Parathyroid adenoma (tissue), 2 donors: ENCODE results near the gene TMEM208.

Experiments used
- H2AFZ ChIP-seq: fragments of 300-600 bp; sonication (generic); one replicate; pipeline ENCODE4 v1.7.0; 2017; ENCODE audit warnings: antibody characterized with exemption, mild to moderate bottlenecking
- H3K27ac ChIP-seq: fragments of 300-600 bp; sonication (generic); one replicate; pipeline ENCODE4 v1.7.0; 2017
- H3K27me3 ChIP-seq: fragments of 300-600 bp; sonication (generic); one replicate; pipeline ENCODE4 v1.7.0; 2017; ENCODE audit warnings: low read length; ENCODE audit not compliant: control insufficient read depth, insufficient read depth
- H3K36me3 ChIP-seq: fragments of 300-600 bp; sonication (generic); one replicate; pipeline ENCODE4 v1.7.0; 2017; ENCODE audit warnings: low read length; ENCODE audit not compliant: control insufficient read depth, insufficient read depth
- H3K4me1 ChIP-seq: fragments of 300-600 bp; sonication (generic); one replicate; pipeline ENCODE4 v1.7.0; 2017; ENCODE audit warnings: control low read depth
- H3K4me2 ChIP-seq: fragments of 300-600 bp; sonication (generic); one replicate; pipeline ENCODE4 v1.7.0; 2017; ENCODE audit warnings: low read length
- H3K4me3 ChIP-seq: fragments of 300-600 bp; sonication (generic); one replicate; pipeline ENCODE4 v1.7.0; 2017; ENCODE audit warnings: low read depth, low read length
- H3K79me2 ChIP-seq: fragments of 300-600 bp; sonication (generic); one replicate; pipeline ENCODE4 v1.7.0; 2017; ENCODE audit warnings: control low read depth
- H3K9ac ChIP-seq: fragments of 300-600 bp; sonication (generic); one replicate; pipeline ENCODE4 v1.7.0; 2017; ENCODE audit warnings: mild to moderate bottlenecking
- H3K9me3 ChIP-seq: fragments of 300-600 bp; sonication (generic); one replicate; pipeline ENCODE4 v1.7.0; 2017; ENCODE audit warnings: low read length; ENCODE audit not compliant: control insufficient read depth
- TF ChIP-seq, protein P1 (sequence below): fragments of 300-600 bp; sonication (generic); IDR thresholded peaks from one replicate; pipeline ENCODE4 v1.7.0; 2017; ENCODE audit warnings: antibody characterized with exemption, mild to moderate bottlenecking
- donor health status: primary hyperparathyroidism.

Gene TMEM208

DNA sequence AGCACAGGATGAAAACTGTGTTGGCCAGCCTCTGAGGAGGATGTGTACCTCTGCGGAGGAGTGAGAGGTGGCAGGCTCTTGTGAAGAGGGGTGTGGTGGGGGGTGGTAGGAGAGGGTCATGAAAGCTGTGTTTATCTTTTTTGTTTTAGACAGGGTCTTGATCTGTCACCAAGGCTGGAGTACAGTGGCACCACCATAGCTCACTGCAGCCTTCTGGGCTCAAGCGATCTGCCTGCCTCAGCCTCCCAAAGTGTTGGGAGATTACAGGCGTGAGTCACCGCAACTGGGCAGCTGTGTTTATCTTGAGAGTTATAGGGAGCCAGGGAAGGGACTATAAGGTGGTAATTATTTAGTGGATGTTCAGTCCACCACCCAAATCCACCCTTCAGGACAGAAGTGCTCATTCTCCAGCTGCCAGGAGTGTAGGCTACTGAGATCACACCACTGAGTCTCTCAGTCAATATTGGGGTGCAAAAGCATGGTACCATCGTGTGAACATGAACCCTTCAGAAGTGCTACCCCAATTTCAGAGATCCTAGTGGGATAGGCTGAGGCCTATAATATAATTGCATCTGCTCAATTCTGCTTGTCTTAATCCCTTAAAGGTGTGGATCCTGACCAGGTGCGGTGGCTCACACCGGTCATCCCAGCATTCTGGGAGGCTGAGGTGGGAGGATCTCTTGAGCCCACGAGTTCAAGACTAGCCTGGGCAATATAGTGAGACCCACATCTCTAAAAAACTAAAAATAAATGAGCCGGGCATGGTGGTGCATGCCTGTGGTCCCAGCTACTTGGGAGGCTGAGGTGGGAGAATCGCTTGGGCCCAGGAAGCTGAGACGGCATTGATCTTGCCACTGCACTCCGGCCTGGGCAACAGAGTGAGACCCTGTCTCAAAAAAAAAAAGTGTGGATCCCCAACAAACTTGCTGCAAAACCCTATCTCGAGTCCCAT lies 36.2 kb upstream of the TMEM208 start:
- H3K27me3 ChIP-seq: no peaks in the 10 kb centered on the region
- H3K27ac ChIP-seq: no peak overlapping the region
- no peak overlapping the region for H2AFZ ChIP-seq
- H3K4me1 ChIP-seq: peaks cover 13% of the 10 kb centered on the region
- no peaks in the 10 kb centered on the region for H3K9me3 ChIP-seq
- H3K4me2 ChIP-seq: no peak overlapping the region
- no peaks in the 10 kb centered on the region for H3K36me3 ChIP-seq
- no peak overlapping the region for H3K4me3 ChIP-seq
- no peak overlapping the region for H3K9ac ChIP-seq
- H3K79me2 ChIP-seq: peaks cover 10% of the 10 kb centered on the region
- TF ChIP-seq, protein P1, sequence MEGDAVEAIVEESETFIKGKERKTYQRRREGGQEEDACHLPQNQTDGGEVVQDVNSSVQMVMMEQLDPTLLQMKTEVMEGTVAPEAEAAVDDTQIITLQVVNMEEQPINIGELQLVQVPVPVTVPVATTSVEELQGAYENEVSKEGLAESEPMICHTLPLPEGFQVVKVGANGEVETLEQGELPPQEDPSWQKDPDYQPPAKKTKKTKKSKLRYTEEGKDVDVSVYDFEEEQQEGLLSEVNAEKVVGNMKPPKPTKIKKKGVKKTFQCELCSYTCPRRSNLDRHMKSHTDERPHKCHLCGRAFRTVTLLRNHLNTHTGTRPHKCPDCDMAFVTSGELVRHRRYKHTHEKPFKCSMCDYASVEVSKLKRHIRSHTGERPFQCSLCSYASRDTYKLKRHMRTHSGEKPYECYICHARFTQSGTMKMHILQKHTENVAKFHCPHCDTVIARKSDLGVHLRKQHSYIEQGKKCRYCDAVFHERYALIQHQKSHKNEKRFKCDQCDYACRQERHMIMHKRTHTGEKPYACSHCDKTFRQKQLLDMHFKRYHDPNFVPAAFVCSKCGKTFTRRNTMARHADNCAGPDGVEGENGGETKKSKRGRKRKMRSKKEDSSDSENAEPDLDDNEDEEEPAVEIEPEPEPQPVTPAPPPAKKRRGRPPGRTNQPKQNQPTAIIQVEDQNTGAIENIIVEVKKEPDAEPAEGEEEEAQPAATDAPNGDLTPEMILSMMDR: no peak

DNA sequence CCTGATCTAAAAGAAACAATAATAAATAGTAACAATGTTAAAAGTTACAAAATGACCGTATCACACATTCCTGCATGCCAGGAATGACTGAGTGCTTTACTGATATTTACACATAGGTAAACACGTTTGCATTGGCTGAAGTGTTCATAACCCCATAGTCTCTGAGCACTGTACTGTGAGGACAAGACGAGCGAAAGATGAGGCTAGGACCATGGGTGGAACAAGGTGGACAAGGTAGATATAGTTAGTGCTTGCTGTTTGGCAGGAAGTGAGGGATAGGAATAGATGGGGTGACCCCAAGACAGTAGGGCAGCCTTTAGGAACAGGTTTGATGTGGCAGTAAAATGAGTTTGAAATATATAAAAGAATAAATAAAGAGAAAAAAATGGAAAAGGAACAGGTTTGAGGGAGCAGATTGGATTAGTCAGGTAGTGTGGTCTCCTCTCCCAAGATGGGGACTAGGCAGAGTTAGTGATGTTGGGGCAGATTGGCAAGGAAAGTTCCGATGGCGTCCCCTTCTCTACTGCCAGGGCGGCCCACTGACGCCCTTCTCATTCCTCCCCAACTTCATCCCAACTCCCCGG lies 35.4 kb upstream of the TMEM208 start:
- H3K9me3 ChIP-seq: no peaks in the 10 kb centered on the region
- no peaks in the 10 kb centered on the region for H3K36me3 ChIP-seq
- H3K4me2 ChIP-seq: peak overlapping the region; percentile 28
- H3K4me1 ChIP-seq: peaks cover 11% of the 10 kb centered on the region
- H2AFZ ChIP-seq: peak overlapping the region; percentile 1
- H3K27me3 ChIP-seq: no peaks in the 10 kb centered on the region
- TF ChIP-seq, protein P1: no peak
- H3K27ac ChIP-seq: no peak overlapping the region
- H3K79me2 ChIP-seq: peaks cover 10% of the 10 kb centered on the region
- H3K4me3 ChIP-seq: no peak overlapping the region
- no peak overlapping the region for H3K9ac ChIP-seq

GRCh38 chr16:67191995-67192681 lies 34.8 kb upstream of the TMEM208 start, which contains the start of gene E2F4:
Gene E2F4, plus strand, starts transcription at chr16:67192155. Its CDS starts 73 bp downstream, at chr16:67192228.
- H2AFZ ChIP-seq: peak within 1 kb of the TSS; percentile 71
- H3K9ac ChIP-seq: peak within 1 kb of the TSS; percentile 86
- no peaks in the 10 kb centered on the region for H3K27me3 ChIP-seq
- no peaks in the 10 kb centered on the region for H3K9me3 ChIP-seq
- H3K79me2 ChIP-seq: peaks cover 10% of the 10 kb centered on the region
- H3K4me2 ChIP-seq: peak within 1 kb of the TSS; percentile 95
- no peaks in the 10 kb centered on the region for H3K36me3 ChIP-seq
- H3K4me1 ChIP-seq: peaks cover 11% of the 10 kb centered on the region
- peak within 1 kb of the TSS; percentile 86 for H3K4me3 ChIP-seq
- H3K27ac ChIP-seq: peak within 1 kb of the TSS; percentile 56
- TF ChIP-seq, protein P1: peak; percentile 14

DNA sequence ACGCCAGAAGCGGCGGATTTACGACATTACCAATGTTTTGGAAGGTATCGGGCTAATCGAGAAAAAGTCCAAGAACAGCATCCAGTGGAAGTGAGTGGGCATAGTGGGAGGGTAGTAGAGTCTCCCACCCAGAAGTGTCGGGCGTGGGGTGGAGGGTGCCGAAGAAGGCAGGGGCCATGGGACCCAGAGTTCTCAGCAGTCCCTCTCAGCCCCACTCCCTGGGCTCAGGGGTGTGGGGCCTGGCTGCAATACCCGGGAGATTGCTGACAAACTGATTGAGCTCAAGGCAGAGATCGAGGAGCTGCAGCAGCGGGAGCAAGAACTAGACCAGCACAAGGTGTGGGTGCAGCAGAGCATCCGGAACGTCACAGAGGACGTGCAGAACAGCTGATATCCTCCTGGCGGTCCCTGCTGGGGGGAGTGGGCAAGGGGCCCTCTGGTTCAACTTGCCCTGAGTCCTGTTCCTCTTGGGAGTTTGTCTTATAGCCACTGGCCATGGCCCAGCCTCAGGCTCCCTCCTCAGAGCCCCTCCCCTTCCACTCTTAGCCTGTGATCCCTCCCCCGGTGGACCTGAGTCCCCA lies 34.1 kb upstream of the TMEM208 start:
- peaks cover 10% of the 10 kb centered on the region for H3K79me2 ChIP-seq
- no peaks in the 10 kb centered on the region for H3K27me3 ChIP-seq
- H3K9ac ChIP-seq: no peak overlapping the region
- peaks cover 11% of the 10 kb centered on the region for H3K4me1 ChIP-seq
- TF ChIP-seq, protein P1: no peak
- no peak overlapping the region for H3K27ac ChIP-seq
- H2AFZ ChIP-seq: no peak overlapping the region
- H3K4me2 ChIP-seq: peak overlapping the region; percentile 95
- no peaks in the 10 kb centered on the region for H3K9me3 ChIP-seq
- H3K4me3 ChIP-seq: peak overlapping the region; percentile 86
- H3K36me3 ChIP-seq: no peaks in the 10 kb centered on the region
